ENCODE results near the gene NEXN.

DNA sequence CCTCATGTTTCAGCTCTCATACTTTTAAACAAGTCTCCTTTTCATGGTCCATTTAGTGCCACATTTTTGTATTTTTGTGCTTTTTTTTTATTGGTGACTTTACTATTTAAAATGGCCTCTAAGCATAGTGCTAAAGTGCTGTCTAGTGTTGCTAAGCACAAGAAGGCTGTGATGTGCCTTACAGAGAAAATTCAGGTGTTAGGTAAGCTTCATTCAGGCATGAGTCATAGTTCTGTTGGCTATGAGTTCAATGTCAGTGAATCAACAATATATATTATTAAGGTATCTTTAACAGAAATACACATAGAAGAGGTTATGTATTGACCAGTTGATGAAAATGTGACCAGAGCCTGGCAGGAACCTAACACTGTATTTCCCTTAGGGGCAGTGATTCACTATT, 103.2 kb downstream of the NEXN start:
- TF ChIP-seq, protein P1, sequence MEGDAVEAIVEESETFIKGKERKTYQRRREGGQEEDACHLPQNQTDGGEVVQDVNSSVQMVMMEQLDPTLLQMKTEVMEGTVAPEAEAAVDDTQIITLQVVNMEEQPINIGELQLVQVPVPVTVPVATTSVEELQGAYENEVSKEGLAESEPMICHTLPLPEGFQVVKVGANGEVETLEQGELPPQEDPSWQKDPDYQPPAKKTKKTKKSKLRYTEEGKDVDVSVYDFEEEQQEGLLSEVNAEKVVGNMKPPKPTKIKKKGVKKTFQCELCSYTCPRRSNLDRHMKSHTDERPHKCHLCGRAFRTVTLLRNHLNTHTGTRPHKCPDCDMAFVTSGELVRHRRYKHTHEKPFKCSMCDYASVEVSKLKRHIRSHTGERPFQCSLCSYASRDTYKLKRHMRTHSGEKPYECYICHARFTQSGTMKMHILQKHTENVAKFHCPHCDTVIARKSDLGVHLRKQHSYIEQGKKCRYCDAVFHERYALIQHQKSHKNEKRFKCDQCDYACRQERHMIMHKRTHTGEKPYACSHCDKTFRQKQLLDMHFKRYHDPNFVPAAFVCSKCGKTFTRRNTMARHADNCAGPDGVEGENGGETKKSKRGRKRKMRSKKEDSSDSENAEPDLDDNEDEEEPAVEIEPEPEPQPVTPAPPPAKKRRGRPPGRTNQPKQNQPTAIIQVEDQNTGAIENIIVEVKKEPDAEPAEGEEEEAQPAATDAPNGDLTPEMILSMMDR (IDR thresholded peaks at IDR 0.05): no peak
- TF ChIP-seq EP300 (IDR thresholded peaks at IDR 0.05): no peak
- TF ChIP-seq POLR2A (IDR thresholded peaks at IDR 0.05): no peak
